GM12878 (cell line): ENCODE results near the gene ZNF43. TPM values are rescaled to one million over a fixed set of nuclear protein-coding genes. Genes with fewer than 3 reads are reported as not detected.

Experiments
- ATAC-seq: fragments of 200-7000 bp; cut with Tn5 transposase; 3 replicates; pipeline ENCODE4 v1.9.1; 2020; ENCODE audit warnings: mild to moderate bottlenecking, moderate library complexity
- BruUV-seq: library from RNA; stranded (reverse); fragments of 400-500 nt; replicated peaks from 2 replicates; lab custom pipeline; 2021; lab: Mats Ljungman, UMichigan
- CTCF ChIA-PET: fragments of 300-600 bp; sonication (Branson Sonifier 250); formaldehyde crosslinking; extraction: SDS; loops from one replicate; lab custom pipeline; 2021; ENCODE audit warnings: inconsistent platforms; lab: Yijun Ruan, JAX
- POLR2A ChIA-PET: fragments of 350-600 bp; formaldehyde crosslinking; extraction: SDS; loops from one replicate; lab custom pipeline; 2021; ENCODE audit warnings: inconsistent platforms; lab: Charles Lee
- RAD21 ChIA-PET: fragments of 300-600 bp; sonication (Branson Sonifier 250); formaldehyde crosslinking; loops from one replicate; lab custom pipeline; 2023; ENCODE audit warnings: antibody characterized with exemption; ENCODE audit not compliant: unreplicated experiment; lab: Charles Lee
- SMC1A ChIA-PET: fragments of 300-600 bp; sonication (Branson Sonifier 250); formaldehyde crosslinking; loops from one replicate; lab custom pipeline; 2023; ENCODE audit not compliant: unreplicated experiment, uncharacterized antibody; lab: Charles Lee
- DNase-seq: peaks from one replicate; pipeline ENCODE4 v3.0.0-alpha.2; 2011; ENCODE audit warnings: low read depth, low spot score
- FAIRE-seq: peaks from 3 replicates; lab custom pipeline; 2011; peaks lifted over from hg19 to GRCh38; lab: Jason Lieb, UNC
- H2AFZ ChIP-seq: 2 replicates; pipeline ENCODE4 v1.6.0; 2011; ENCODE audit warnings: low read depth, low read length, control low read depth; ENCODE audit not compliant: control insufficient read depth
- H3K27ac ChIP-seq: 2 replicates; pipeline ENCODE4 v1.5.1; 2011; ENCODE audit warnings: control low read depth; ENCODE audit not compliant: control insufficient read depth, insufficient read depth
- H3K27me3 ChIP-seq, 2 experiments: replicated peaks in 1 of 2; 2 replicates each; pipeline versions ENCODE4 v1.6.0 to v1.6.1; 2011; ENCODE audit warnings: low read length in 1 of 2; ENCODE audit not compliant: control insufficient read depth in 2 of 2, insufficient read depth in 2 of 2
- H3K36me3 ChIP-seq, 2 experiments: 2 replicates each; pipeline ENCODE4 v1.5.1; 2011; ENCODE audit warnings: low read length in 1 of 2; ENCODE audit not compliant: control insufficient read depth in 2 of 2, insufficient read depth in 2 of 2
- H3K4me1 ChIP-seq: 2 replicates; pipeline ENCODE4 v1.6.1; 2011; ENCODE audit warnings: mild to moderate bottlenecking, low read length, moderate library complexity, mixed read lengths; ENCODE audit not compliant: control insufficient read depth, insufficient read depth
- H3K4me2 ChIP-seq: 2 replicates; pipeline ENCODE4 v1.6.0; 2011; ENCODE audit warnings: control low read depth; ENCODE audit not compliant: control insufficient read depth, insufficient read depth
- H3K4me3 ChIP-seq: fragments of 200-600 bp; sonication (generic); 2 replicates; pipeline ENCODE4 v1.5.1; 2016
- H3K79me2 ChIP-seq: 2 replicates; pipeline ENCODE4 v1.6.0; 2011; ENCODE audit warnings: low read length; ENCODE audit not compliant: control insufficient read depth, insufficient read depth
- H3K9ac ChIP-seq: 2 replicates; pipeline ENCODE4 v1.8.0; 2011; ENCODE audit warnings: low read length, control low read depth, mixed read lengths; ENCODE audit not compliant: control insufficient read depth, insufficient read depth
- H3K9me3 ChIP-seq: replicated peaks from 3 replicates; pipeline ENCODE4 v1.5.1; 2011; ENCODE audit warnings: mild to moderate bottlenecking, low read length; ENCODE audit not compliant: control insufficient read depth, insufficient read depth
- H4K20me1 ChIP-seq: 2 replicates; pipeline ENCODE4 v1.6.0; 2011; ENCODE audit not compliant: control insufficient read depth, insufficient read depth
- FOXM1 ChIP-seq: IDR thresholded peaks from 2 replicates; pipeline ENCODE4 v1.6.1; 2012; ENCODE audit warnings: low read depth, mild to moderate bottlenecking, inconsistent platforms, low read length, moderate library complexity
- NFYB ChIP-seq: IDR thresholded peaks from 2 replicates; pipeline ENCODE4 v1.6.1; 2011; ENCODE audit warnings: low read depth, mild to moderate bottlenecking, low read length, improper control_type of control experiment, moderate library complexity; ENCODE audit not compliant: insufficient read depth
- SP1 ChIP-seq: IDR thresholded peaks from one replicate; pipeline ENCODE4 v1.6.1; 2011; ENCODE audit warnings: low read depth, low read length
- YY1 ChIP-seq: IDR thresholded peaks from 2 replicates; pipeline ENCODE4 v1.6.1; 2011; ENCODE audit warnings: low read depth, mild to moderate bottlenecking, low read length
- ZNF274 ChIP-seq: IDR thresholded peaks from one replicate; pipeline ENCODE4 v1.8.0; 2011; ENCODE audit not compliant: insufficient read length, insufficient read depth
- ZSCAN29 ChIP-seq: fragments of 450-650 bp; IDR thresholded peaks from 2 replicates; pipeline ENCODE4 v1.6.1; 2017; ENCODE audit warnings: mild to moderate bottlenecking, moderate library complexity
- WGBS: methylation state at CpG from one replicate; pipeline ENCODE4 v1.1.6; 2016; ENCODE audit warnings: low lambda C conversion rate; ENCODE audit not compliant: insufficient replicate concordance, insufficient coverage; ENCODE audit errors: missing lambda C conversion rate; 5-methylcytosine and 5-hydroxymethylcytosine counted together
- in situ Hi-C: fragments of 300-500 bp; cut with MboI; formaldehyde crosslinking; loops from 9 replicates; pipeline ENCODE4 v1.14.3; 2018; ENCODE audit warnings: mixed read lengths
- intact Hi-C: fragments of 100-400 bp; cut with micrococcal nuclease; formaldehyde crosslinking; loops from one replicate; pipeline ENCODE4 v1.14.2; 2022; ENCODE audit not compliant: unreplicated experiment
- polyA plus RNA-seq, 11 experiments: library from polyadenylated mRNA; depleted of rRNA in 4 of 11; unstranded in 6 of 11; stranded (reverse) in 5 of 11; fragments of >200 nt; fragmentation: Nextera tagmentation in 4 of 11; fragmentation: Illumina TruSeq in 1 of 11; extraction: Ambion mirVana in 4 of 11; extraction: Trizol in 1 of 11; gene quantifications; 1 replicate in 1 of 11; 2 replicates in 10 of 11; pipeline versions ENCODE4 v1.2.1 to v1.2.3, GENCODE V29; 2011 to 2016; ENCODE audit warnings: inconsistent platforms in 2 of 11, missing spikeins in 2 of 11, low read depth in 1 of 11
- total RNA-seq, 4 experiments: library from RNA; depleted of rRNA in 3 of 4; stranded (reverse); fragments of >200 nt in 3 of 4; fragmentation: Illumina TruSeq in 1 of 4; extraction: Trizol in 1 of 4; gene quantifications; 2 replicates each; pipeline versions ENCODE4 v1.2.1 to v1.2.3, GENCODE V29; 2013 to 2021
- TF ChIP-seq, protein P1 (sequence below): fragments of 450-650 bp; IDR thresholded peaks from 2 replicates; pipeline ENCODE4 v1.6.1; 2018; ENCODE audit warnings: mild to moderate bottlenecking, low read depth, moderate library complexity; ENCODE audit not compliant: partially characterized antibody

ZNF43 gene
- total and polyA plus RNA-seq, 10 of the 15 experiments (the other 5 are each of a cell fraction or from before 2014, with no cell fraction given): 0.07 to 1.0 (median 0.38) TPM

- no peak overlapping the region; the same call in 1 of the 2 replicates for H3K9ac ChIP-seq
- DNase-seq (no peak), FAIRE-seq (no peak), ATAC-seq (no peak; the same call in 2 of the 3 replicates)
- H3K79me2 ChIP-seq: no peaks in the 10 kb centered on the region
- intact Hi-C loops: no loop called here
- RAD21 ChIA-PET: no interaction called here
- peaks cover 4% of the 10 kb centered on the region for H3K9me3 ChIP-seq
- H3K4me3 ChIP-seq: no peak overlapping the region
- peak overlapping the region; percentile 44 for H2AFZ ChIP-seq
- WGBS: 10% methylated on average over 30 of the region's 44 CpGs
- H3K4me2 ChIP-seq: 0 out of 2 replicates have a peak overlapping the region, but pooled peaks have one; percentile 7
- SMC1A ChIA-PET: no interaction called here
- H3K27ac ChIP-seq: no peak overlapping the region
- BruUV-seq: no TSS peak
- CTCF ChIA-PET: no interaction called here
- H3K4me1 ChIP-seq: no peaks in the 10 kb centered on the region
- H3K27me3 ChIP-seq: no peaks in the 10 kb centered on the region
- in situ Hi-C loops: no loop called here
- no peak for TF ChIP-seq ZSCAN29
- TF ChIP-seq NFYB: peak; percentile 42; the same call in 1 of the 2 replicates
- TF ChIP-seq SP1: peak; percentile 53
- peak; percentile 70 for TF ChIP-seq YY1
- TF ChIP-seq FOXM1: no peak
- TF ChIP-seq, protein P1, sequence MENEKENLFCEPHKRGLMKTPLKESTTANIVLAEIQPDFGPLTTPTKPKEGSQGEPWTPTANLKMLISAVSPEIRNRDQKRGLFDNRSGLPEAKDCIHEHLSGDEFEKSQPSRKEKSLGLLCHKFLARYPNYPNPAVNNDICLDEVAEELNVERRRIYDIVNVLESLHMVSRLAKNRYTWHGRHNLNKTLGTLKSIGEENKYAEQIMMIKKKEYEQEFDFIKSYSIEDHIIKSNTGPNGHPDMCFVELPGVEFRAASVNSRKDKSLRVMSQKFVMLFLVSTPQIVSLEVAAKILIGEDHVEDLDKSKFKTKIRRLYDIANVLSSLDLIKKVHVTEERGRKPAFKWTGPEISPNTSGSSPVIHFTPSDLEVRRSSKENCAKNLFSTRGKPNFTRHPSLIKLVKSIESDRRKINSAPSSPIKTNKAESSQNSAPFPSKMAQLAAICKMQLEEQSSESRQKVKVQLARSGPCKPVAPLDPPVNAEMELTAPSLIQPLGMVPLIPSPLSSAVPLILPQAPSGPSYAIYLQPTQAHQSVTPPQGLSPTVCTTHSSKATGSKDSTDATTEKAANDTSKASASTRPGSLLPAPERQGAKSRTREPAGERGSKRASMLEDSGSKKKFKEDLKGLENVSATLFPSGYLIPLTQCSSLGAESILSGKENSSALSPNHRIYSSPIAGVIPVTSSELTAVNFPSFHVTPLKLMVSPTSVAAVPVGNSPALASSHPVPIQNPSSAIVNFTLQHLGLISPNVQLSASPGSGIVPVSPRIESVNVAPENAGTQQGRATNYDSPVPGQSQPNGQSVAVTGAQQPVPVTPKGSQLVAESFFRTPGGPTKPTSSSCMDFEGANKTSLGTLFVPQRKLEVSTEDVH: no peak
- no peak for TF ChIP-seq ZNF274
- H4K20me1 ChIP-seq: no peaks in the 10 kb centered on the region
- POLR2A ChIA-PET: no interaction called here
- no peaks in the 10 kb centered on the region for H3K36me3 ChIP-seq
Observed at GRCh38 chr19:21851596-21852345, 15.8 kb upstream of the ZNF43 start.
